KMS-11 (cell line): Measurements from ENCODE around the gene ZNF860.

ENCODE experiments used
- H2AFZ ChIP-seq: fragments of 200-600 bp; sonication (generic); 2 replicates; pipeline ENCODE4 v1.6.1; 2016; ENCODE audit warnings: antibody characterized with exemption, mixed run types, low read depth
- H3K27ac ChIP-seq: fragments of 200-600 bp; sonication (generic); 2 replicates; pipeline ENCODE4 v1.6.1; 2016; ENCODE audit warnings: mild to moderate bottlenecking, mixed run types
- H3K27me3 ChIP-seq: fragments of 200-600 bp; sonication (generic); 2 replicates; pipeline ENCODE4 v1.6.1; 2017; ENCODE audit warnings: mild to moderate bottlenecking, low read depth, mixed run types, moderate library complexity; ENCODE audit not compliant: insufficient read depth
- H3K36me3 ChIP-seq: fragments of 200-600 bp; sonication (generic); 2 replicates; pipeline ENCODE4 v1.6.1; 2017; ENCODE audit warnings: mild to moderate bottlenecking, mixed run types; ENCODE audit not compliant: insufficient read depth
- H3K4me1 ChIP-seq: fragments of 200-600 bp; sonication (generic); 2 replicates; pipeline ENCODE4 v1.6.1; 2016; ENCODE audit warnings: mild to moderate bottlenecking, low read depth, mixed run types; ENCODE audit not compliant: poor library complexity, severe bottlenecking
- H3K4me2 ChIP-seq: fragments of 200-600 bp; sonication (generic); 2 replicates; pipeline ENCODE4 v1.7.0; 2016; ENCODE audit warnings: mild to moderate bottlenecking, mixed run types
- H3K4me3 ChIP-seq: fragments of 200-600 bp; sonication (generic); IDR thresholded peaks from 2 replicates; pipeline ENCODE4 v1.6.1; 2017; ENCODE audit warnings: low read depth, low read length, mixed read lengths; ENCODE audit not compliant: insufficient read depth
- H3K79me2 ChIP-seq: fragments of 200-600 bp; sonication (generic); 2 replicates; pipeline ENCODE4 v1.6.1; 2016; ENCODE audit warnings: low read depth, mixed run types; ENCODE audit not compliant: insufficient read depth
- H3K9ac ChIP-seq: fragments of 200-600 bp; sonication (generic); 2 replicates; pipeline ENCODE4 v1.6.1; 2016; ENCODE audit warnings: mild to moderate bottlenecking, mixed run types
- H4K20me1 ChIP-seq: fragments of 200-600 bp; sonication (generic); 2 replicates; pipeline ENCODE4 v1.6.1; 2016; ENCODE audit warnings: mild to moderate bottlenecking, mixed run types; ENCODE audit not compliant: insufficient read depth
- TF ChIP-seq, protein P1 (sequence below): fragments of 200-600 bp; sonication (generic); conservative IDR thresholded peaks from 2 replicates; pipeline ENCODE4 v1.6.1; 2017; ENCODE audit warnings: low read depth, mild to moderate bottlenecking, antibody characterized with exemption, low read length, moderate library complexity, mixed read lengths

The ZNF860 gene

GRCh38 chr3:31981206-31982181 is at the start of gene ZNF860, which contains the start of gene OSBPL10:
ZNF860 (plus strand) TSS chr3:31981750; CDS start chr3:31989080, 7,330 bp downstream.
OSBPL10 (minus strand) TSS chr3:31981262; CDS start chr3:31981179, 83 bp downstream.
- Histone ChIP-seq H3K27ac (no peak within 1 kb of the TSS), H3K9ac (no peak within 1 kb of the TSS), H3K36me3 (no peaks in the 10 kb centered on the region), H3K4me1 (no peaks in the 10 kb centered on the region), H3K79me2 (no peaks in the 10 kb centered on the region), H3K27me3 (no peaks in the 10 kb centered on the region), H3K4me3 (no peak within 1 kb of the TSS), H4K20me1 (no peaks in the 10 kb centered on the region), H3K4me2 (no peak within 1 kb of the TSS), H2AFZ (no peak within 1 kb of the TSS)
- TF ChIP-seq, protein P1, sequence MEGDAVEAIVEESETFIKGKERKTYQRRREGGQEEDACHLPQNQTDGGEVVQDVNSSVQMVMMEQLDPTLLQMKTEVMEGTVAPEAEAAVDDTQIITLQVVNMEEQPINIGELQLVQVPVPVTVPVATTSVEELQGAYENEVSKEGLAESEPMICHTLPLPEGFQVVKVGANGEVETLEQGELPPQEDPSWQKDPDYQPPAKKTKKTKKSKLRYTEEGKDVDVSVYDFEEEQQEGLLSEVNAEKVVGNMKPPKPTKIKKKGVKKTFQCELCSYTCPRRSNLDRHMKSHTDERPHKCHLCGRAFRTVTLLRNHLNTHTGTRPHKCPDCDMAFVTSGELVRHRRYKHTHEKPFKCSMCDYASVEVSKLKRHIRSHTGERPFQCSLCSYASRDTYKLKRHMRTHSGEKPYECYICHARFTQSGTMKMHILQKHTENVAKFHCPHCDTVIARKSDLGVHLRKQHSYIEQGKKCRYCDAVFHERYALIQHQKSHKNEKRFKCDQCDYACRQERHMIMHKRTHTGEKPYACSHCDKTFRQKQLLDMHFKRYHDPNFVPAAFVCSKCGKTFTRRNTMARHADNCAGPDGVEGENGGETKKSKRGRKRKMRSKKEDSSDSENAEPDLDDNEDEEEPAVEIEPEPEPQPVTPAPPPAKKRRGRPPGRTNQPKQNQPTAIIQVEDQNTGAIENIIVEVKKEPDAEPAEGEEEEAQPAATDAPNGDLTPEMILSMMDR: no peak

DNA sequence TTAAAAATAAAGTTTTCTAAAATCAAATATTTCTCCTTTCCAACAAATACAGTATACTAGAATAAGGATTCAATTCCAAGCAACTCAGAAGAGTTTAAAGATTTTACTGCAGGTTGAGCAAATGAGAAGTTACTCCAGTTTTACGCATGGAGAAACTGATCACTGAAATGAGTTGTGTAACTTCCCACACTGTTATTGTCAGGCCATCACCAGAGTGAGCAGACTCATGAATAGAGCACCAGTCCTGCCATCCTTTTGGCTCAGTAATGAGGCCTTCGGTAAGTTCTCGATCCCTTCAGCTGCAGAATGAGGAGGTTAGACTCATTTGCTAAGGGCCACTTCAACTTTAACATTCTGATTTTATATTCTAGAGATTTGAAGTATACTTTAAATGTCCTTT is 48.6 kb upstream of the ZNF860 start:
- H3K4me2 ChIP-seq: no peak overlapping the region
- TF ChIP-seq, protein P1: no peak

GRCh38 chr3:31934018-31934417 is 47.5 kb upstream of the ZNF860 start:
- Histone ChIP-seq H2AFZ (no peak overlapping the region), H3K79me2 (no peaks in the 10 kb centered on the region), H3K4me2 (no peak overlapping the region), H4K20me1 (no peaks in the 10 kb centered on the region), H3K27ac (no peak overlapping the region), H3K4me1 (no peaks in the 10 kb centered on the region), H3K9ac (no peak overlapping the region), H3K27me3 (no peaks in the 10 kb centered on the region), H3K36me3 (no peaks in the 10 kb centered on the region), H3K4me3 (no peak overlapping the region)
- TF ChIP-seq, protein P1: no peak

More for the DNA sequence above, 48.6 kb upstream of the ZNF860 start:
- H3K4me3 ChIP-seq: no peak overlapping the region
- H3K9ac ChIP-seq: no peak overlapping the region
- H3K27ac ChIP-seq: no peak overlapping the region
- H4K20me1 ChIP-seq: no peaks in the 10 kb centered on the region
- H3K36me3 ChIP-seq: no peaks in the 10 kb centered on the region
- H2AFZ ChIP-seq: no peak overlapping the region
- no peaks in the 10 kb centered on the region for H3K4me1 ChIP-seq
- H3K79me2 ChIP-seq: no peaks in the 10 kb centered on the region
- H3K27me3 ChIP-seq: no peaks in the 10 kb centered on the region

DNA sequence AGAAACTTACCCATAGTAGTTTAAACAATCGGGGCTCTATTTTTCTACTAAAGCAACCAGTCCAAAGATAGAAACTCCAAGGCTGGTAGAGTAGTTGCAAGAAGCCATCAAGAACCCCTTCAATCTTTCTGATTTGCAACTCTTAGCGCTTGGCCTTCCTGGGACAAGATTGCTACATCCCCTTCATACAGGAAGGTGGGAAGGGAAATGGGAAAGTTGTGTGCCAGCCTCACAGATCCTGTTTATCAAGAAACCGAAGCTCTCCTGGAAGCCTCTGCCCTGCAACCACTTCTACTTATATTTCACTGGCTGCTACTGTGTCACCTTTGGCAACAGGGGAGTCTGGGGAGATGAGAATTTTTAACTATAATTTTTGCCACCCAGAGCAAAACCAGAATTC is 46.7 kb upstream of the ZNF860 start:
- Histone ChIP-seq H3K79me2 (no peaks in the 10 kb centered on the region), H3K9ac (no peak overlapping the region), H3K27me3 (no peaks in the 10 kb centered on the region), H4K20me1 (no peaks in the 10 kb centered on the region), H3K36me3 (no peaks in the 10 kb centered on the region), H3K4me3 (no peak overlapping the region), H3K4me2 (no peak overlapping the region), H3K27ac (no peak overlapping the region), H2AFZ (no peak overlapping the region), H3K4me1 (no peaks in the 10 kb centered on the region)
- TF ChIP-seq, protein P1: no peak
